K562 (cell line): ENCODE measurements around the gene FOXD2. TPM values are rescaled to one million over a fixed set of nuclear protein-coding genes. Genes with fewer than 3 reads are reported as not detected.

ENCODE experiments used
- E2F8 ChIP-seq: fragments of 450-650 bp; IDR thresholded peaks from 2 replicates; pipeline ENCODE4 v1.7.1; 2018; ENCODE audit warnings: mild to moderate bottlenecking, low read depth; ENCODE audit not compliant: partially characterized antibody
- ELF4 ChIP-seq: fragments of 450-650 bp; formaldehyde crosslinking; IDR thresholded peaks from 2 replicates; pipeline ENCODE4 v1.4.0; 2022; ENCODE audit warnings: missing genetic modification characterization
- HEY1 ChIP-seq: fragments of 250-450 bp; sonication (Bioruptor Pico); IDR thresholded peaks from 2 replicates; pipeline ENCODE4 v1.5.0; 2020; ENCODE audit warnings: mild to moderate bottlenecking, moderate library complexity, borderline replicate concordance
- HNRNPLL ChIP-seq: fragments of 200-400 bp; formaldehyde crosslinking; IDR thresholded peaks from 2 replicates; pipeline ENCODE4 v1.6.1; 2017; ENCODE audit warnings: low read length, low read depth, mild to moderate bottlenecking; ENCODE audit not compliant: poor library complexity, severe bottlenecking
- NCOA4 ChIP-seq: fragments of 450-650 bp; IDR thresholded peaks from 2 replicates; pipeline ENCODE4 v1.6.1; 2018; ENCODE audit warnings: mild to moderate bottlenecking; ENCODE audit not compliant: partially characterized antibody
- POLR2B ChIP-seq: fragments of 450-650 bp; IDR thresholded peaks from 2 replicates; pipeline ENCODE4 v1.6.1; 2018; ENCODE audit warnings: low read depth; ENCODE audit not compliant: partially characterized antibody
- PTRF ChIP-seq: fragments of 450-650 bp; IDR thresholded peaks from 2 replicates; pipeline ENCODE4 v1.6.1; 2016; ENCODE audit warnings: mild to moderate bottlenecking, missing genetic modification characterization, missing compliant biosample characterization
- ZBTB43 ChIP-seq: sonication (generic); formaldehyde crosslinking; IDR thresholded peaks from 2 replicates; pipeline ENCODE4 v1.8.0; 2023; ENCODE audit warnings: mild to moderate bottlenecking, missing genetic modification reagents
- ZFP91 ChIP-seq: sonication (generic); formaldehyde crosslinking; IDR thresholded peaks from 2 replicates; pipeline ENCODE4 v1.8.0; 2022; ENCODE audit warnings: mild to moderate bottlenecking, missing genetic modification reagents
- ZNF3 ChIP-seq: fragments of 250-450 bp; sonication (Bioruptor Pico); IDR thresholded peaks from 2 replicates; pipeline ENCODE4 v1.5.0; 2021; ENCODE audit warnings: mild to moderate bottlenecking, moderate library complexity
- ZNF644 ChIP-seq: fragments of 200-800 bp; sonication (Bioruptor generic); IDR thresholded peaks from 2 replicates; pipeline ENCODE4 v1.6.1; 2016; ENCODE audit warnings: low read depth, missing genetic modification characterization, missing compliant biosample characterization
- polyA plus RNA-seq, 8 experiments: library from polyadenylated mRNA; depleted of rRNA in 4 of 8; stranded (reverse) in 5 of 8; unstranded in 3 of 8; fragments of >200 nt; fragmentation: Nextera tagmentation in 2 of 8; fragmentation: Illumina TruSeq in 1 of 8; extraction: Ambion mirVana in 2 of 8; extraction: Trizol in 1 of 8; gene quantifications; 2 replicates each; pipeline versions ENCODE4 v1.2.1 to v1.2.3, GENCODE V29; 2011 to 2014; ENCODE audit warnings: inconsistent platforms in 1 of 8, missing spikeins in 1 of 8
- total RNA-seq, 7 experiments: library from RNA; depleted of rRNA in 6 of 7; stranded (reverse); fragments of >200 nt in 6 of 7; fragmentation: Illumina TruSeq in 2 of 7; extraction: Trizol in 2 of 7; gene quantifications; 2 replicates each; pipeline versions ENCODE4 v1.2.1 to v1.2.3, GENCODE V29; 2011 to 2021; ENCODE audit warnings: low replicate concordance in 1 of 7
- TF ChIP-seq, protein P1 (sequence below), 3 experiments: fragments of 200-800 bp in 1 of 3; sonication (Bioruptor generic) in 1 of 3; sonication (generic) in 1 of 3; formaldehyde crosslinking in 1 of 3; IDR thresholded peaks; 2 replicates each; pipeline versions ENCODE4 v1.6.1 to v1.8.0; 2016 to 2022; ENCODE audit warnings: mild to moderate bottlenecking in 2 of 3, missing compliant biosample characterization in 2 of 3, missing genetic modification characterization in 2 of 3, missing genetic modification reagents in 1 of 3
- TF ChIP-seq, protein P2 (sequence below): fragments of 250-450 bp; sonication (Bioruptor Pico); IDR thresholded peaks from 2 replicates; pipeline ENCODE4 v1.8.0; 2022; ENCODE audit warnings: inconsistent platforms, mild to moderate bottlenecking, moderate library complexity, borderline replicate concordance

The FOXD2 gene
- total and polyA plus RNA-seq, 9 of the 15 experiments (the other 6 are each of a cell fraction or from before 2014, with no cell fraction given): 0.06 to 1.2 (median 0.22) TPM

GRCh38 chr1:47437447-47438164 lies at the start of gene FOXD2 (continued):
- TF ChIP-seq, protein P1, sequence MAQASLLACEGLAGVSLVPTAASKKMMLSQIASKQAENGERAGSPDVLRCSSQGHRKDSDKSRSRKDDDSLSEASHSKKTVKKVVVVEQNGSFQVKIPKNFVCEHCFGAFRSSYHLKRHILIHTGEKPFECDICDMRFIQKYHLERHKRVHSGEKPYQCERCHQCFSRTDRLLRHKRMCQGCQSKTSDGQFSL (CRISPR knock-in tag; IDR thresholded peaks at IDR 0.05): no peak
- TF ChIP-seq, protein P1 (tag; IDR thresholded peaks at IDR 0.05): no peak; a peak in 1 of 4 replicates
- TF ChIP-seq PTRF (no peak), ZFP91 (no peak), ZNF3 (CRISPR knock-in tag) (no peak), HEY1 (CRISPR knock-in tag) (no peak), E2F8 (peak; percentile 73), POLR2B (peak; percentile 63), ZBTB43 (CRISPR knock-in tag) (no peak), ELF4 (CRISPR knock-in tag) (0 out of 2 replicates have a peak, but pooled peaks have one; percentile 30), HNRNPLL (no peak), NCOA4 (no peak), ZNF644 (tag) (no peak)
- TF ChIP-seq, protein P2, sequence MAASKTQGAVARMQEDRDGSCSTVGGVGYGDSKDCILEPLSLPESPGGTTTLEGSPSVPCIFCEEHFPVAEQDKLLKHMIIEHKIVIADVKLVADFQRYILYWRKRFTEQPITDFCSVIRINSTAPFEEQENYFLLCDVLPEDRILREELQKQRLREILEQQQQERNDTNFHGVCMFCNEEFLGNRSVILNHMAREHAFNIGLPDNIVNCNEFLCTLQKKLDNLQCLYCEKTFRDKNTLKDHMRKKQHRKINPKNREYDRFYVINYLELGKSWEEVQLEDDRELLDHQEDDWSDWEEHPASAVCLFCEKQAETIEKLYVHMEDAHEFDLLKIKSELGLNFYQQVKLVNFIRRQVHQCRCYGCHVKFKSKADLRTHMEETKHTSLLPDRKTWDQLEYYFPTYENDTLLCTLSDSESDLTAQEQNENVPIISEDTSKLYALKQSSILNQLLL: no peak
